ENCODE data around the gene CFAP251. TPM values are rescaled to one million over a fixed set of nuclear protein-coding genes. Genes with fewer than 3 reads are reported as not detected.
"Not testable (repeated sequence)": the region's sequence is repeated elsewhere in the genome, so short reads cannot be mapped to it uniquely, and the experiment has no call there.

Gene CFAP251
- total RNA-seq, 2 experiments from 2014 or later = 2.0 to 2.9 TPM

GRCh38 chr12:121983536-121984210, 65.3 kb downstream of the CFAP251 start:
- H3K27me3 Mint-ChIP-seq = no peaks in the 10 kb centered on the region

GRCh38 chr12:121986489-121987245, 68.3 kb downstream of the CFAP251 start:
- no peaks in the 10 kb centered on the region for H3K27me3 Mint-ChIP-seq
- H3K36me3 Mint-ChIP-seq (ENCODE audit: low read depth) = no peaks in the 10 kb centered on the region
- ATAC-seq (no peak), DNase-seq (no peak)
- no peaks in the 10 kb centered on the region for H3K9me3 Mint-ChIP-seq
- H3K4me1 Mint-ChIP-seq (ENCODE audit: low read depth) = peaks cover 18% of the 10 kb centered on the region
- intact Hi-C loops (cut with micrococcal nuclease) = no loop called here
- H3K4me3 Mint-ChIP-seq = no peak overlapping the region
- no peak for TF ChIP-seq CTCF (IDR thresholded peaks at IDR 0.05)
- H3K27ac Mint-ChIP-seq = no peak overlapping the region
- CTCF ChIA-PET = no interaction called here
- POLR2A ChIA-PET = interaction anchor here (0.6 kb wide), 1 partner anchor 241 kb away, joined by 3 read pairs; no protein-coding TSS in a partner anchor

More at GRCh38 chr12:121983536-121984210, 65.3 kb downstream of the CFAP251 start:
- Mint-ChIP-seq H3K4me3 (no peak overlapping the region), H3K9me3 (no peaks in the 10 kb centered on the region), H3K27ac (no peak overlapping the region), H3K4me1 (ENCODE audit: low read depth) (peaks cover 8% of the 10 kb centered on the region), H3K36me3 (ENCODE audit: low read depth) (no peaks in the 10 kb centered on the region)
- ATAC-seq (no peak), DNase-seq (no peak)
- no peak for TF ChIP-seq CTCF (IDR thresholded peaks at IDR 0.05)
- ChIA-PET CTCF (interaction anchor here (0.7 to 0.8 kb wide), 2 partner anchors 19 to 372 kb away, joined by 3 to 4 read pairs; no protein-coding TSS in a partner anchor), POLR2A (interaction anchor here (0.6 to 1.2 kb wide), 2 partner anchors 39 to 393 kb away, joined by 3 to 4 read pairs; no protein-coding TSS in a partner anchor)
- intact Hi-C loops (cut with micrococcal nuclease) = no loop called here

GRCh38 chr12:121988519-121988918, 70.1 kb downstream of the CFAP251 start:
- POLR2A ChIA-PET; DNase-seq; intact Hi-C loops (cut with micrococcal nuclease); H3K9me3 Mint-ChIP-seq; H3K4me3 Mint-ChIP-seq; CTCF ChIA-PET; H3K27ac Mint-ChIP-seq; ATAC-seq; H3K27me3 Mint-ChIP-seq; H3K36me3 Mint-ChIP-seq (ENCODE audit: low read depth): not testable (repeated sequence)
- peaks cover 22% of the 10 kb centered on the region for H3K4me1 Mint-ChIP-seq (ENCODE audit: low read depth)

DNA sequence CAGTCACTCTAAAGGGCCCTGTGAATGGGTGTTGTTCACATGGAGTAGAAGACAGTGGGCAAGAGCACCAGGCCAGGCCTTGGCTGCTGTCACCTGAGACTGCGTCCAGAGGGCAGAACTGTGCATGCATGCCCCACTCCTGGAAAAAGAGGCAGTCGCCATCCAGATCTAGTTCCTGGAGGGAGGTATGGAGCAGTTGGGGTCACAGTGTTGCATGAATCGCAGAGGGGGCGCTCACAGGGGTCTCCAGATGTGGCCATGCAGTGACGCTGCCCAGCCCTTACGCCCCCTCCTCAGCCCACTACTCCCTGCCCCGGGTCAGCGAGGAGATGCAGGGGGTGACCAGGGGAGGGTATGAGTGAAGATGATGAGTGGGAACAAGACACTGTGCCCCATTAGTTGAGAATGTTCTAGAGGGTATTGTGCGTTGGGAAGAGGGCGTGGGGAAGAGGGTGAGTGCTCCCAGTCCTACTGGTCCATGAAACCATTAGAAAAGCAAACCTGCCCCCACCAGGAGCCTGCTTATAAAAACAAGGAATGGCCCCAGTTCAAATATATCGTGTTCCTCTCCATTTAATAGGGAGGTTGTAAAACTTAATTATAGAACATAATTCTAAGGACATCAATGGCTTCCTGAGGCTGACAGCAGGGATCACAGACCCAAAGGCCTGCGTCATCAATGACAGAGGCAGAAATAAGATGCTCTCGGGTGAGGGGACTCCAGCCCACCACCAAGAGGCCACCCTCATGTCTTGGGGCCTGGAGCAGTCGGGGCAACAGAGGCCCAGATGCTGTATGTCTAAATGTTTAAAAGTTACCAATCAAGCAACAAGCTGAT, 71.1 kb downstream of the CFAP251 start:
- ATAC-seq = no peak
- no peaks in the 10 kb centered on the region for H3K36me3 Mint-ChIP-seq (ENCODE audit: low read depth)
- H3K27me3 Mint-ChIP-seq = no peaks in the 10 kb centered on the region
- H3K27ac Mint-ChIP-seq = no peak overlapping the region
- CTCF ChIA-PET = no interaction called here
- TF ChIP-seq CTCF (IDR thresholded peaks at IDR 0.05) = no peak
- DNase-seq = no peak
- POLR2A ChIA-PET = interaction anchor here (0.5 kb wide), 1 partner anchor 12 kb away, joined by 3 read pairs; no protein-coding TSS in a partner anchor
- H3K4me3 Mint-ChIP-seq = no peak overlapping the region
- intact Hi-C loops (cut with micrococcal nuclease) = no loop called here
- no peaks in the 10 kb centered on the region for H3K9me3 Mint-ChIP-seq
- peaks cover 17% of the 10 kb centered on the region for H3K4me1 Mint-ChIP-seq (ENCODE audit: low read depth)

DNA sequence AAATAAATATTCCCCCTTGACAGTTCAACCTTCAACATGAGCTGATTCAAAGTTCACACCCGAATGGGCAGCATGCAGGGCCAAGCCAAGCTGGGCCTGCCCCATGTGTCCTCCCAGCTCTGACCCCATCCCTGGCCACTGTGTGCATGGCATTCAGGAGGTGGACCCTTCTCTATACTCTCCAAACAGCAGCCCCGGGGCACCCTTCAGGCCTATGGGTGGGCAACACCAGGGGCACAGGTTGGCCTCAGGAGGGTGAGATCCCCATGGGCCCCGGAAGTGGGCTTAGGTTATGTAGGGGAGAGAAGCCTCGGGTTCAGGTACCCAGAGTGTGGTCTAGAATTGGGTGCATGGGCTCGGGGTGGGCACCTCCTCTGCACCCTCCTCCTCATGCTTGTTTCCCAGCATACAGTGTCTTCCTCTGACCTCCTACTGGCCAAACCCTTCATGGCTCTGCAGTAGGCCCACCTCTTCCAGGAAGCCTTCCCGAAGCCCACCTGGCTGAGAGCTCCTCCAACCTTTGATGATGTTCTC, 71.8 kb downstream of the CFAP251 start:
- Mint-ChIP-seq H3K9me3 (no peaks in the 10 kb centered on the region), H3K4me3 (no peak overlapping the region), H3K27ac (no peak overlapping the region), H3K36me3 (ENCODE audit: low read depth) (no peaks in the 10 kb centered on the region), H3K4me1 (ENCODE audit: low read depth) (peaks cover 17% of the 10 kb centered on the region), H3K27me3 (no peaks in the 10 kb centered on the region)
- CTCF ChIA-PET = interaction anchor here (1.2 kb wide), 1 partner anchor 33 kb away, joined by 3 read pairs; no protein-coding TSS in a partner anchor
- no peak for TF ChIP-seq CTCF (IDR thresholded peaks at IDR 0.05)
- intact Hi-C loops (cut with micrococcal nuclease) = no loop called here
- POLR2A ChIA-PET = interaction anchor here (0.5 to 1.6 kb wide), 3 partner anchors 9 to 22 kb away, joined by 3 to 4 read pairs (median 3); no protein-coding TSS in a partner anchor
- DNase-seq (no peak), ATAC-seq (no peak)

Data from activated CD8-positive, alpha-beta T cell treated with anti-CD3 and anti-CD28 coated beads for 36 hours (primary cell).